ENCODE measurements around the gene CH25H. TPM values are rescaled to one million over a fixed set of nuclear protein-coding genes. Genes with fewer than 3 reads are reported as not detected.

CH25H gene
- total RNA-seq, 1 donor, result 5.8 TPM

GRCh38 chr10:89189211-89189734, 17.8 kb downstream of the CH25H start:
- Histone ChIP-seq H3K4me2 (ENCODE audit: insufficient read depth, low read length) (no peak overlapping the region), H3K4me3 (ENCODE audit: insufficient read depth, low read length) (no peak overlapping the region), H3K4me1 (ENCODE audit: insufficient read depth, low read length) (peaks cover 3% of the 10 kb centered on the region), H3K27me3 (ENCODE audit: insufficient read depth, low read length) (no peaks in the 10 kb centered on the region), H4K20me1 (ENCODE audit: insufficient read depth, low read length) (no peaks in the 10 kb centered on the region), H3K36me3 (ENCODE audit: insufficient read depth, low read length) (no peaks in the 10 kb centered on the region), H2AFZ (ENCODE audit: low read length) (no peak overlapping the region), H3K9me3 (ENCODE audit: low read depth, low read length) (no peaks in the 10 kb centered on the region), H3K27ac (ENCODE audit: low read depth, low read length) (no peak overlapping the region), H3K79me2 (ENCODE audit: insufficient read depth, low read length) (no peaks in the 10 kb centered on the region)
- no peak for DNase-seq (ENCODE audit: insufficient read length, low spot score, missing footprints)
- TF ChIP-seq, protein P1, sequence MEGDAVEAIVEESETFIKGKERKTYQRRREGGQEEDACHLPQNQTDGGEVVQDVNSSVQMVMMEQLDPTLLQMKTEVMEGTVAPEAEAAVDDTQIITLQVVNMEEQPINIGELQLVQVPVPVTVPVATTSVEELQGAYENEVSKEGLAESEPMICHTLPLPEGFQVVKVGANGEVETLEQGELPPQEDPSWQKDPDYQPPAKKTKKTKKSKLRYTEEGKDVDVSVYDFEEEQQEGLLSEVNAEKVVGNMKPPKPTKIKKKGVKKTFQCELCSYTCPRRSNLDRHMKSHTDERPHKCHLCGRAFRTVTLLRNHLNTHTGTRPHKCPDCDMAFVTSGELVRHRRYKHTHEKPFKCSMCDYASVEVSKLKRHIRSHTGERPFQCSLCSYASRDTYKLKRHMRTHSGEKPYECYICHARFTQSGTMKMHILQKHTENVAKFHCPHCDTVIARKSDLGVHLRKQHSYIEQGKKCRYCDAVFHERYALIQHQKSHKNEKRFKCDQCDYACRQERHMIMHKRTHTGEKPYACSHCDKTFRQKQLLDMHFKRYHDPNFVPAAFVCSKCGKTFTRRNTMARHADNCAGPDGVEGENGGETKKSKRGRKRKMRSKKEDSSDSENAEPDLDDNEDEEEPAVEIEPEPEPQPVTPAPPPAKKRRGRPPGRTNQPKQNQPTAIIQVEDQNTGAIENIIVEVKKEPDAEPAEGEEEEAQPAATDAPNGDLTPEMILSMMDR (IDR thresholded peaks at IDR 0.05; ENCODE audit: extremely low read depth, low read depth, low read length), result no peak

DNA sequence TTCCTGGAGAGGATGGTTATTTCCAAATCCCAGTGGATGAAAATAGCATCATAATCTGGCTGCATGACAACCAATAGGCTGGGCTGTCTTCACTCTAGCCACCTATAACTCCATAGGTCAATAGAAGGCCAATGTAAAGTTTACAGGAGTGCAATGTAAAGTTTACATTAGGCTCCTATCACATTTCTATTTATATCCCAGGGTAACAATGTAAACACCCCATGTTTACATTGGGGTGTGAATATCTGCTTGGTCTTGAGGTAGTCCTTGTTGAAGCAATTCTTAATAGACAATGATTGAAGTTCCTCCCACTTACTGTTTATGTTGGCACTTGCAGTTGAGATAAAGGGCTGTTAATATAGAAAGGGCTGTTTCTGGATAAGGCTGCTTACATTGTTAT, 21.5 kb downstream of the CH25H start:
- Histone ChIP-seq H3K4me2 (ENCODE audit: insufficient read depth, low read length) (no peak overlapping the region), H3K9me3 (ENCODE audit: low read depth, low read length) (no peaks in the 10 kb centered on the region), H3K27ac (ENCODE audit: low read depth, low read length) (no peak overlapping the region), H3K4me1 (ENCODE audit: insufficient read depth, low read length) (peaks cover 8% of the 10 kb centered on the region), H3K36me3 (ENCODE audit: insufficient read depth, low read length) (no peaks in the 10 kb centered on the region), H2AFZ (ENCODE audit: low read length) (no peak overlapping the region), H3K4me3 (ENCODE audit: insufficient read depth, low read length) (no peak overlapping the region), H3K79me2 (ENCODE audit: insufficient read depth, low read length) (no peaks in the 10 kb centered on the region), H3K27me3 (ENCODE audit: insufficient read depth, low read length) (no peaks in the 10 kb centered on the region), H4K20me1 (ENCODE audit: insufficient read depth, low read length) (no peaks in the 10 kb centered on the region)
- DNase-seq (ENCODE audit: insufficient read length, low spot score, missing footprints), result no peak
- TF ChIP-seq, protein P1 (IDR thresholded peaks at IDR 0.05; ENCODE audit: extremely low read depth, low read depth, low read length), result no peak

- Histone ChIP-seq H4K20me1 (ENCODE audit: insufficient read depth, low read length) (no peaks in the 10 kb centered on the region), H3K27me3 (ENCODE audit: insufficient read depth, low read length) (no peaks in the 10 kb centered on the region), H3K4me1 (ENCODE audit: insufficient read depth, low read length) (peaks cover 8% of the 10 kb centered on the region), H3K27ac (ENCODE audit: low read depth, low read length) (no peak overlapping the region), H3K9me3 (ENCODE audit: low read depth, low read length) (no peaks in the 10 kb centered on the region), H3K4me2 (ENCODE audit: insufficient read depth, low read length) (no peak overlapping the region), H2AFZ (ENCODE audit: low read length) (no peak overlapping the region), H3K79me2 (ENCODE audit: insufficient read depth, low read length) (no peaks in the 10 kb centered on the region), H3K36me3 (ENCODE audit: insufficient read depth, low read length) (no peaks in the 10 kb centered on the region), H3K4me3 (ENCODE audit: insufficient read depth, low read length) (no peak overlapping the region)
- no peak for DNase-seq (ENCODE audit: insufficient read length, low spot score, missing footprints)
- TF ChIP-seq, protein P1 (IDR thresholded peaks at IDR 0.05; ENCODE audit: extremely low read depth, low read depth, low read length), result no peak
Observed at GRCh38 chr10:89184638-89185037, 22.5 kb downstream of the CH25H start.

- Histone ChIP-seq H3K36me3 (ENCODE audit: insufficient read depth, low read length) (no peaks in the 10 kb centered on the region), H3K9me3 (ENCODE audit: low read depth, low read length) (no peaks in the 10 kb centered on the region), H2AFZ (ENCODE audit: low read length) (no peak overlapping the region), H3K4me2 (ENCODE audit: insufficient read depth, low read length) (no peak overlapping the region), H4K20me1 (ENCODE audit: insufficient read depth, low read length) (no peaks in the 10 kb centered on the region), H3K79me2 (ENCODE audit: insufficient read depth, low read length) (no peaks in the 10 kb centered on the region), H3K4me3 (ENCODE audit: insufficient read depth, low read length) (no peak overlapping the region), H3K27me3 (ENCODE audit: insufficient read depth, low read length) (no peaks in the 10 kb centered on the region), H3K27ac (ENCODE audit: low read depth, low read length) (no peak overlapping the region), H3K4me1 (ENCODE audit: insufficient read depth, low read length) (peaks cover 8% of the 10 kb centered on the region)
- no peak for DNase-seq (ENCODE audit: insufficient read length, low spot score, missing footprints)
- TF ChIP-seq, protein P1 (IDR thresholded peaks at IDR 0.05; ENCODE audit: extremely low read depth, low read depth, low read length), result no peak
Observed at GRCh38 chr10:89183571-89183970, 23.5 kb downstream of the CH25H start.

Measured in osteoblast (primary cell).